H1 (cell line): Measurements from ENCODE around the gene CASZ1. TPM values are rescaled to one million over a fixed set of nuclear protein-coding genes. Genes with fewer than 3 reads are reported as not detected.

ENCODE experiments used
- EGR1 ChIP-seq: IDR thresholded peaks from 2 replicates; pipeline ENCODE4 v1.6.1; 2011; ENCODE audit warnings: low read depth, low read length, borderline replicate concordance
- EP300 ChIP-seq, 2 experiments: IDR thresholded peaks; 1 replicate in 1 of 2; 2 replicates in 1 of 2; pipeline ENCODE4 v1.6.1; 2011 to 2012; ENCODE audit warnings: low read depth in 2 of 2, low read length in 2 of 2, mild to moderate bottlenecking in 2 of 2, borderline replicate concordance in 1 of 2, inconsistent platforms in 1 of 2, moderate library complexity in 1 of 2
- EZH2 ChIP-seq: fragments of 200-600 bp; sonication (generic); IDR thresholded peaks from 2 replicates; pipeline ENCODE4 v1.7.1; 2012; ENCODE audit warnings: low read depth, mild to moderate bottlenecking, moderate library complexity, low read length, inconsistent platforms; ENCODE audit not compliant: severe bottlenecking
- FOSL1 ChIP-seq: IDR thresholded peaks from 2 replicates; pipeline ENCODE4 v1.6.1; 2011; ENCODE audit warnings: mild to moderate bottlenecking, low read depth, low read length, moderate library complexity; ENCODE audit not compliant: insufficient read depth
- HDAC2 ChIP-seq, 2 experiments: fragments of 300-600 bp in 1 of 2; sonication (generic) in 1 of 2; IDR thresholded peaks; 2 replicates each; pipeline ENCODE4 v1.6.1; 2011 to 2012; ENCODE audit warnings: low read depth in 2 of 2, low read length in 2 of 2, mild to moderate bottlenecking in 2 of 2, moderate library complexity in 2 of 2, borderline replicate concordance in 1 of 2, inconsistent platforms in 1 of 2
- HDAC6 ChIP-seq: IDR thresholded peaks from one replicate; pipeline ENCODE4 v1.7.1; 2012; ENCODE audit warnings: low read depth, mild to moderate bottlenecking, inconsistent platforms, low read length, moderate library complexity
- NANOG ChIP-seq: IDR thresholded peaks from 2 replicates; pipeline ENCODE4 v1.6.1; 2011; ENCODE audit warnings: low read length, low read depth, mild to moderate bottlenecking, inconsistent platforms; ENCODE audit not compliant: insufficient read depth, poor library complexity, severe bottlenecking
- POU5F1 ChIP-seq: IDR thresholded peaks from 2 replicates; pipeline ENCODE4 v1.6.1; 2011; ENCODE audit warnings: low read depth, mild to moderate bottlenecking, low read length, moderate library complexity
- RNF2 ChIP-seq: fragments of 200-900, 300-1000 bp; sonication (generic); IDR thresholded peaks from 2 replicates; pipeline ENCODE4 v1.7.1; 2016; ENCODE audit warnings: borderline replicate concordance, low read depth, mild to moderate bottlenecking, antibody characterized with exemption, low read length; ENCODE audit not compliant: poor library complexity, severe bottlenecking; ENCODE audit errors: missing control alignments
- TCF12 ChIP-seq: IDR thresholded peaks from 2 replicates; pipeline ENCODE4 v1.6.1; 2011; ENCODE audit warnings: low read depth, mild to moderate bottlenecking, low read length
- polyA plus RNA-seq, 7 experiments: library from polyadenylated mRNA; depleted of rRNA in 3 of 7; stranded (reverse) in 5 of 7; unstranded in 2 of 7; fragments of >200 nt in 5 of 7; fragments of 200-250 nt in 2 of 7; gene quantifications; 1 replicate in 5 of 7; 2 replicates in 1 of 7; 4 replicates in 1 of 7; pipeline versions ENCODE4 v1.2.1 to v1.2.3, GENCODE V29; 2011 to 2013; ENCODE audit warnings: missing spikeins in 2 of 7, mixed read lengths in 2 of 7
- total RNA-seq: library from RNA; stranded (reverse); fragmentation: NEBNext Ultra II Directional; extraction: Animal tissue kit (Norgen Biotek cat#: 25700); gene quantifications from 2 replicates; pipeline ENCODE4 v1.2.1, GENCODE V29; 2021
- TF ChIP-seq, protein P1 (sequence below): IDR thresholded peaks from 2 replicates; pipeline ENCODE4 v1.6.1; 2012; ENCODE audit warnings: inconsistent platforms

The CASZ1 gene
- total and polyA plus RNA-seq, 2 of the 8 experiments (the other 6 are each of a cell fraction or from before 2014, with no cell fraction given) = 4.4 to 7.7 TPM

GRCh38 chr1:10724948-10725847, 71.2 kb downstream of the CASZ1 start (continued):
- TF ChIP-seq TCF12 (no peak), RNF2 (no peak), HDAC6 (no peak), POU5F1 (no peak), NANOG (no peak), EP300 (IDR thresholded peaks at IDR 0.05; ENCODE audit: borderline replicate concordance in 1 of 2, low read depth in 2 of 2, low read length in 2 of 2) (no peak), EZH2 (no peak), HDAC2 (IDR thresholded peaks at IDR 0.05; ENCODE audit: borderline replicate concordance in 1 of 2, low read depth in 2 of 2, low read length in 2 of 2) (no peak), FOSL1 (no peak), EGR1 (no peak)
- TF ChIP-seq, protein P1, sequence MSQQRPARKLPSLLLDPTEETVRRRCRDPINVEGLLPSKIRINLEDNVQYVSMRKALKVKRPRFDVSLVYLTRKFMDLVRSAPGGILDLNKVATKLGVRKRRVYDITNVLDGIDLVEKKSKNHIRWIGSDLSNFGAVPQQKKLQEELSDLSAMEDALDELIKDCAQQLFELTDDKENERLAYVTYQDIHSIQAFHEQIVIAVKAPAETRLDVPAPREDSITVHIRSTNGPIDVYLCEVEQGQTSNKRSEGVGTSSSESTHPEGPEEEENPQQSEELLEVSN = no peak
